GM18861 (cell line): ENCODE data around the gene FANCC.
"Not testable (repeated sequence)": the region's sequence is repeated elsewhere in the genome, so short reads cannot be mapped to it uniquely, and the experiment has no call there.

Source experiments
- ATAC-seq: cut with Tn5 transposase; IDR thresholded peaks from one replicate; pipeline ENCODE4 v1.9.1; 2021; ENCODE audit not compliant: unreplicated experiment

The FANCC gene

DNA sequence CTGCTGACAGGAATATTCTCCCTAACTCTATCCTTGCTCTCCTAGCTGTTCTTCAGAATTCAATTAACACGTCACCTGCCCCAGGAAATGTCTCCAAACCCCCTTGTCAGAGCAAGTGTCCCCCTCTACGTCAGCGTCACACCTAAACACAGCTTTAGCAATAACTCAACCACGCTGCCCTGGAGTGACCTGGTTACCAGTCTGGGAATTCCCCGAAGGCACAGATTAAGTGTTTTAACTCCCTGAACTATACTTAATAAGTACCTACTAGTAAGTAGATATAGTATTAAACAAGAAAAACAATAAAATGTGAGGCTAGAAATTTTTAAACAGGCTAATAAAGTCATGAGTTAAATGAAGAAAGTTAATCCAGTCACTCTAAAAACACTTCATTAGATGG, 78.4 kb downstream of the FANCC start:
- ATAC-seq: no peak

DNA sequence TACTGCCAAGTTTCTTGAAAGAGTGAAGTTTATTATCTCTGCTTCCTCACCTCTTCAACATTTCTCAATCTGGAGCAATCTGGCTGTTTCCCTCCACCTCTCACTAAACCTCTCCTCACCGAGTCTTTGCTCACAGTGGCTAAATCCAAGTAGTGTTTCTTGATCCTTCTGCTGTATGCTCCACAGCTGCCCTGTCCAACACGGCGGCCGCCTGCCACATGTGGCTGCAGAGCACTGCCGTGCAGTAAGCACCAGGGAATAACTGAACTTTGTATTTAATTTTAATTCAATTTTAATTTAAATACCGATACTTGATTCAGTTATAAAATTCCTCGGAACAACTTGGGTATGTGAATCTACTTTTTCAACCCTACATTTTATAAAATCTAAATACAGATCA, 80.2 kb downstream of the FANCC start:
- no peak for ATAC-seq

DNA sequence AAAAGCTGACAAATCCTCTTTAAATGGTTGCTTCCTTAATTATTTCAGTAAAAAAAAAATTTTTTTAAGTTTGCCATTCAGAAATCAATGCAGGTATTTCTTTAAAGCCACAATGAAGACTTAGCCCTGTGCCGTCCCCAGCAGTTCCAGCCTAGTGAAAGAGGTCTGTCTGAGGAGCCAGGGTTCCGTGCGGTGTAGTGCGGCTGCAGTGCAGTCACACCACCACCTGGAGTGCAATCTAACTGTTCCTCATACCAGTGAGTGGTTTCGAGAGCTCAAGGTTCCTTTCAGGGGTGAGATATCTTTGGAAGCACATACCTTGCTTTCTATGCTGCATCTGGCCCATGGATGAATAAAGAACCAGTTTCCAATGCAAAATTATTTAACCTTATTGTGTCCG, 87.5 kb downstream of the FANCC start:
- no peak for ATAC-seq

DNA sequence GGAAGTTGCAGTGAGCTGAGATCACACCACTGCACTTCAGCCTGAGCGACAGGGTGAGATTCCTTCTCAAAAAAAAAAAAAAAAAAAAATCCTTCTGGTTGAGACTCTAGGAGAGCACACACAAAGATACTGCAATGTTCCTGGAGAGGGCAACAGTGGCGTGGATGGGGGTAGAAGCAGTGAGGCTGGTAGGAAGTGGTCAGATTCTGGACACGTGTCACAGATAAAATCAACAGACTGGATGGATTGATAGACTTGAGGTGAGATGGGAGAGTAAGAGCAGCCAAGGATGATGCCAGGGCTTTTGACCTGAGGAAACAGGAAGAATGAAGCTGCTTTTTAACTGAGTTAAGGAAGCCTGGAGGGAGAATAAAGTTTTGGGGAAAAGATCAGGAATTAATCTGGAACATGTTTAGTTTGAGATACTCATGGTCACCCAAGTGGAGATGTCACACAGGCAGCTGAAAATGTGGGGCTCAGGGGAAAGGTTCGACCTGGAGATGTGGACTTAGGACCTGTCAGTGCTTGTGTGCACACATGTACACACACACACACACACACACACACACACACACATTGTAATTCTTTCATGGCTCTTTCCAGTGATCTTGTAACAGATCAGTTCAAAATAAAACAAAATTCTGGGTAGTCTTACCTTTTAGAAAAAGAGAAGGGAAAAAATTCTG, 88.1 kb downstream of the FANCC start:
- ATAC-seq: no peak

DNA sequence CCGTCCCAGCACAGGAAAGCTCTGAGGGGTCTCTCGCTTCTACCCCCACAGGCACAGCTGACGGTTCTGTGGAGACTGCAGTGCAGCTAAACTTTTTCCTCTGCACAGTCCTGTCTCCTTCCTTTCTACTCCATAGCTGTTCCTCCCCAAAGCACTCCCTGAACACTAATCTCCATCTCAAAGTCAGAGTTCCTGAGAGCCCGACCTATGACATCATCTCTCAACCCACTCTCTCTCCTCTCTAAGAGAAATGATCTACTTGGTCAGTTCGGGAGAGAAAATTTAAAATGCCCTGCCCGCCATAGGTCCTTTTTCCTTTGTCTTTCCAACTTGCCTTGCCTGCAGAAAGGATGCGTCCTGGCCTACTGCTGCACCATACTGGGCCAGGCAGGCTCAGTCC, 90.6 kb downstream of the FANCC start:
- ATAC-seq: no peak

DNA sequence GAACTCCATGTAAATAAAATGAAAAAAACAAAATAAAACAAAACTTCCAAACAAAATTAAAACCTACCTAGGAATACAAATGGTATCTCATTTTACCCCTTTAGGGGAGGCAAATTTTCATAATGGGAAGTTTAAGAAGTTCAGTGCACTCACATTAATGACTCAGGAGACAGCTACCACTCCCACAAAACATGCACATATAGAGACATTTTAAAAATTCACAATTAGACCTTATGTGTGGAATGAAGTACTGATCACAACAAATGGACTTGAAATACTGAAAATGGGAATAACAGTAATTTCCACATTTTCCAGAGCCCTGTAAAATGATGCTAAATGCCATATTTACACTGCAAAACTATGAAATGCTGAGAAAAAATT, 91.8 kb downstream of the FANCC start:
- ATAC-seq: no peak

- ATAC-seq: no peak
Observed at GRCh38 chr9:95225076-95225725, 92.3 kb downstream of the FANCC start.

DNA sequence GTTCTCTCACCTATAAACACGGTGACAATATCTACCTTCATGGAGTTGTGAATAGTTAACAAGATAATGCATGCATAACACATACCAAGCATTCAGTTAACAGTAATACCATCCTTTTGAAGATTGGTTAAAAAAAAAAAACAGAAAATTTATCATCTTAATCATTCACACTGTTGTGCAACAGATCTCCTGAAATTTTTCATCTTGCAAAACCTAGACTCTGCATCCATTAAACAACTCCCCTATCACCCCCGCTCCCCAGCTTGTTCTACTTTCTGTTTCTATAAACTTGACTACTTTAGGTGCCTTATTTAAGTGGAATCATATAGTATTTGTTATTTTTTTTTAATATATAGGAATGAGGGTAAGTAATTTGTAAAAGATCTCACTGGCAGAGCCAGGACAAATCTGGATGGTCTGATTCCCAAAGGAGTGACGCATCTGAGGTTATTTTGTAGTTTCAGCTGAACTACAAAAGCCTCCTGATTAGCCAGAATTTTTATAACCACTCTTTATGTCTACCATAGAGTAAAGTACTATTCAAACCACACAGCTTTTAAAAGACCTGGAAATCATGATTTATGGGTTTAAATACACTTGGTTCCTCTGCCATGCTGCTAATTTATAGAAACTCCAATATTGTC, 93.0 kb downstream of the FANCC start:
- no peak for ATAC-seq

DNA sequence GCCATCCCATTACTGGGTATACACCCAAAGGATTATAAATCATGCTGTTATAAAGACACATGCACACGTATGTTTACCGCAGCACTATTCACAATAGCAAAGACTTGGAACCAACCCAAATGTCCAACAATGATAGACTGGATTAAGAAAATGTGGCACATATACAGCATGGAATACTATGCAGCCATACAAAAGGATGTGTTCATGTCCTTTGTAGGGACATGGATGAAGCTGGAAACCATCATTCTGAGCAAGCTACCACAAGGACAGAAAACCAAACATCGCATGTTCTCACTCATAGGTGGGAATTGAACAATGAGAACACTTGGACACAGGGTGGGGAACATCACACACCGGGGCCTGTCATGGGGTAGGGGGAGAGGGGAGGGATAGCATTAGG, 97.2 kb downstream of the FANCC start:
- not testable (repeated sequence) for ATAC-seq

- ATAC-seq: no peak
Observed at GRCh38 chr9:95218773-95219172, 98.7 kb downstream of the FANCC start.

DNA sequence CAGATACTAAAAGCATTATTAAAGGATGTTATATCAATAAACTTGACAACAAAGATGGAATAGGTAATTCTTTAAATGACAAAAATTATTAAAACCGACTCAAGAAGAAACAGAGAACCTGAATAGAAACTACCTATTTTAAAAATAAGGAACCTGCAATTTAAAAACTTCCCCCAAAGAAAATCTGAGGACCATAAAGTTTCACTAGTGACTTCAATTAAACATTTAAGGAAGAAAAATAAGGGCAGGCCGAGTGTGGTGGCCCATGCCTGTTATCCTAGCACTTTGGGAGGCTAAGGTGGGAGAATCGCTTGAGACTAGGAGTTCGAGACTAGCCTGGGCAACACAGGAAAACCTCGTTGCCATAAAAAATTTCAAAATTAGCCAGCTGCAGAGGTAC, 99.6 kb downstream of the FANCC start:
- ATAC-seq: no peak

DNA sequence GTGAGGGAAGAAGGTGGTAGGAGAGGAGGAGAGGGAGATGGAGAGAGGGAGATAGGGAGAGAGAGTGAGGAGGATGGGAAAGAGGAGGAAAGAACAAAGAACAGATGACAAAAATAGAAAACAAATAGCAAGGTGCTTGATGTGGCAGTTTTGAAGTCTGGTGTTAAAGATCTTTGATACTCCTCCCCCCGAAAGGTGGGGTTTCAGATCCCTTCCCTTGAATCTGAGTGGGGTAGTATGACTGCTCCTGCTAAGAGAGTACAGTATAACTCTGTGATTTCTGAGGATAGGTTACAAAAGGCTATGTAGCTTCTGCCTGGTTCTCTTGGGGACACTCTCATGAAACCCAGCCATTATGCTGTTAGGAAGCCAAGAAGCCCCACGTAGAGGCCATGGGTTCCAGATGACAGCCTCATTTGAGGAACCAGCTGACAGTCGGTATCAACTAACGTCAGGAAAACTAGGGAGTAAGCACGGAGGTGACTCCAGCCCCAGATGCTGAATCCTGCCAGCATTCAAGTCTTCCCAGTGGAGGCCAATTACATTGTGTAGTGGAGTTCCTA, 102.1 kb downstream of the FANCC start:
- no peak for ATAC-seq

- ATAC-seq: no peak
Observed at GRCh38 chr9:95213117-95213516, 104.4 kb downstream of the FANCC start.

- ATAC-seq: no peak
Observed at GRCh38 chr9:95211028-95211427, 106.5 kb downstream of the FANCC start.

- no peak for ATAC-seq
Observed at GRCh38 chr9:95207403-95207802, 110.1 kb downstream of the FANCC start.

- no peak for ATAC-seq
Observed at GRCh38 chr9:95206143-95206542, 111.4 kb downstream of the FANCC start.

DNA sequence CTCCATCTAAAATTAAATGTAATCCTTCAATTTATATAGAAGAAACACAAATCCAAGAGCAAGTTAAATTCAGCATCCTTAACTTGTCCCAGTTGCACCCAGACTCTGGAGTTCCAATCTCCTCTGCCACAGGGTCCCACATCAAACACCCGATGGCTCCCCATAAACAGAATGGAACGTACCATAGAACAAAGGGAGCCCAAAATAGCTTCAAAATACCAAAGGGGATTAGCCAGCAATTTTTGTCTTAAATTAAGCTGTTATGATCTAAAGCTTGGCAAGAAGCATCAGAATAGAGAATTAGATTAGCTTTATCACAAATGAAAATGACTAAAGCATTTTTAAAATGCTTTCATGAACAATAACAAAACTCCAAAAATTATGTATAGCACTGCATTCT, 112.8 kb downstream of the FANCC start:
- no peak for ATAC-seq

GRCh38 chr9:95204310-95204709, 113.2 kb downstream of the FANCC start:
- ATAC-seq: no peak

- not testable (repeated sequence) for ATAC-seq
Observed at GRCh38 chr9:95203019-95203418, 114.5 kb downstream of the FANCC start.

GRCh38 chr9:95202076-95202681, 115.3 kb downstream of the FANCC start:
- no peak for ATAC-seq

- ATAC-seq: no peak
Observed at GRCh38 chr9:95201206-95201605, 116.3 kb downstream of the FANCC start.
